Cardiac fibroblast (primary cell): ENCODE measurements around the gene CHRDL1.
A peak's percentile ranks its signal among the peaks of the same experiment; 100 is the strongest.

ENCODE experiments used
- DNase-seq, 2 donors: peaks; one replicate each; pipeline versions ENCODE4 v3.0.0 to v3.0.0-alpha.2; 2010; ENCODE audit warnings: low read depth in 2 of 2
- H3K4me3 ChIP-seq, 2 donors: replicated peaks in 1 of 2; 1 replicate in 1 of 2; 2 replicates in 1 of 2; pipeline ENCODE4 v1.5.1; 2011; ENCODE audit warnings: low read depth in 2 of 2, low read length in 2 of 2, mild to moderate bottlenecking in 2 of 2, moderate library complexity in 1 of 2
- TF ChIP-seq, protein P1 (sequence below): IDR thresholded peaks from one replicate; pipeline ENCODE4 v1.5.1; 2011; ENCODE audit warnings: low read depth, mild to moderate bottlenecking, low read length, inconsistent platforms

CHRDL1 gene

DNA sequence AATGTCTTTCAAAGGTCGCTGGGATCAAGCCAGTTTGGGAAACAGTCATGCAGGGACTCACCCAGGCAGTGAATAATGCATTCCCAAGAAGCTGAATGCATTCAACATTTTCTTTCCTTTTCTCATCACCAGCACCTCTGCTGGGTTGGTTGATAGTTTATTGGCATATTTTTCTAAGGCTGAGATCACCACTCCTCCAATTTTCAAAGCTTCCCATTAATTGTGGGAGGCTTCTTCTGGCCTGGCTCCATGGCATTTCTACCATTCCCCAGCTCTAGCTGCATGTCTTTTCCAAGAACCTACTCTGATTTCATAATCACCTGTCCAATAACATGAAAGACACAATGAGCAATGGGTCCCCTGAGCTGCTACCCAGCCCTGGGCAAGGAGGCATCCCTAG is 35.8 kb downstream of the CHRDL1 start:
- H3K4me3 ChIP-seq = no peak overlapping the region
- DNase-seq = no peak
- TF ChIP-seq, protein P1, sequence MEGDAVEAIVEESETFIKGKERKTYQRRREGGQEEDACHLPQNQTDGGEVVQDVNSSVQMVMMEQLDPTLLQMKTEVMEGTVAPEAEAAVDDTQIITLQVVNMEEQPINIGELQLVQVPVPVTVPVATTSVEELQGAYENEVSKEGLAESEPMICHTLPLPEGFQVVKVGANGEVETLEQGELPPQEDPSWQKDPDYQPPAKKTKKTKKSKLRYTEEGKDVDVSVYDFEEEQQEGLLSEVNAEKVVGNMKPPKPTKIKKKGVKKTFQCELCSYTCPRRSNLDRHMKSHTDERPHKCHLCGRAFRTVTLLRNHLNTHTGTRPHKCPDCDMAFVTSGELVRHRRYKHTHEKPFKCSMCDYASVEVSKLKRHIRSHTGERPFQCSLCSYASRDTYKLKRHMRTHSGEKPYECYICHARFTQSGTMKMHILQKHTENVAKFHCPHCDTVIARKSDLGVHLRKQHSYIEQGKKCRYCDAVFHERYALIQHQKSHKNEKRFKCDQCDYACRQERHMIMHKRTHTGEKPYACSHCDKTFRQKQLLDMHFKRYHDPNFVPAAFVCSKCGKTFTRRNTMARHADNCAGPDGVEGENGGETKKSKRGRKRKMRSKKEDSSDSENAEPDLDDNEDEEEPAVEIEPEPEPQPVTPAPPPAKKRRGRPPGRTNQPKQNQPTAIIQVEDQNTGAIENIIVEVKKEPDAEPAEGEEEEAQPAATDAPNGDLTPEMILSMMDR = no peak

DNA sequence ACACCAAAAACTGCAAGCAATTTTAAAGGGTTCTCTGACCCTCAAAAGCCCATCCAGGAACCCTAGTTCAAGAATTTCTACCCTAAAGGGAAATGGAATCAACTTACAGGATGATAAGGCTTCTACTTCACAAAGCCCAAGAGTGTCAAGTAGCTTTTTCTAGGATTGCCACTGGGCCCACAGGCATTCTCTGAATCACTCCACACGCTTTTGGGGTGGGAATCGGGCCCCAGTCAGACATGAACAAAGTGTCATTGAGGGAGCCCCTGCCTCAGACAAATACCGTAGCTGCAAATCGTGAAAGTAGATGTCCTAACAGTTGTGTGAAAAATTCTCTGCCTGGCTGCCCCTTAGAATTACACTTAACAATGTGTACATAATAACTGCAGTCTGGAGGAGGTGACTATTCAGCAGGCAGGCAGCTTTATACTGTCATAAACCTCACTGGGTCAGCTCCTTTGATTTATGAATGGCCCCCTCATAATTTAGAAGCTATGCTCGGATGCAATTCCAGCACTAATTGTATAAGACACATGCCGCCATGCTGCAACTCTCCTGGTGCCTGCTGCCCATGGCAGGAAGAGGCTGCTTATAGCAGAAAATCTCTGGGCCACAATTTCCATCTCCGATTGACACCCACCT is 36.7 kb downstream of the CHRDL1 start:
- H3K4me3 ChIP-seq = no peak overlapping the region
- no peak for DNase-seq
- TF ChIP-seq, protein P1 = no peak

DNA sequence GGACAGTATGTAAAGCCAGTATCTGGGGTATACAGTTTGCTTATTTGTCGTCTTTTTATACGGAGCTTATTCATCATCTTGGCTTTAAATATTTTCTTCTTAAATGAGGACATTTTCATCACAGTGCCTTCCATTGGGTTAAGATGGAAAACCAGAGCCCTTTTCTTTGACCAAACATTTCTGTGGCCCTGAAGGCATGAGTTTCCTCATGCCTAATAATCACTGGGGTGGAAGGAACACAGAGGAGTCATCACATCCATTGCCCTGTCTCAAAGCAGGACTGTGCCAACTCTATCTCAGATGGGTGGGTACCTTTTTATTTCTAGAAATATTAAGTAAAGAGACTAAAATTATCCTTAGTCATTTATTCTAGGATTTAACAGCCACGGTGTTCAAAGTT is 40.0 kb downstream of the CHRDL1 start:
- TF ChIP-seq, protein P1 = no peak
- no peak for DNase-seq

DNA sequence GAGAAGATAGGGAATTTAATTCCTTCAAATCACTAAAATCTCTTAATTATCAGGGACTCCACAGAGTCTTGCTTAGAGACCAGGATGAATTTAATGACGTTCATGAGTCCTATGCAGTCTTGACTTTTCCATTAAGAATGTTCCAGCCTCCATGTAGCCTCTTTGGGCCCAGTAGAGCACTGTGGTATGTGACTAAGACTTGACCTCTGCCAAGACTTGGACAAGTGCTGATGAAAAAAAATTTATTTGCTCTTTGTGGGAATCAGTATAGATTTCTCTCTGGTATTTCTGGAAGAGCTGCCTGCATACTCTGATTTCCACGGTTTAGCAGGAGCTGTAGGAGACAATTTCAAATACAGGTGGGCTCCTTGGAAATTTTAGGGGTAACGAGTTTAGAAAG is 40.6 kb downstream of the CHRDL1 start:
- no peak overlapping the region for H3K4me3 ChIP-seq
- TF ChIP-seq, protein P1 = no peak

More for the DNA sequence above, 40.0 kb downstream of the CHRDL1 start:
- H3K4me3 ChIP-seq = no peak overlapping the region

DNA sequence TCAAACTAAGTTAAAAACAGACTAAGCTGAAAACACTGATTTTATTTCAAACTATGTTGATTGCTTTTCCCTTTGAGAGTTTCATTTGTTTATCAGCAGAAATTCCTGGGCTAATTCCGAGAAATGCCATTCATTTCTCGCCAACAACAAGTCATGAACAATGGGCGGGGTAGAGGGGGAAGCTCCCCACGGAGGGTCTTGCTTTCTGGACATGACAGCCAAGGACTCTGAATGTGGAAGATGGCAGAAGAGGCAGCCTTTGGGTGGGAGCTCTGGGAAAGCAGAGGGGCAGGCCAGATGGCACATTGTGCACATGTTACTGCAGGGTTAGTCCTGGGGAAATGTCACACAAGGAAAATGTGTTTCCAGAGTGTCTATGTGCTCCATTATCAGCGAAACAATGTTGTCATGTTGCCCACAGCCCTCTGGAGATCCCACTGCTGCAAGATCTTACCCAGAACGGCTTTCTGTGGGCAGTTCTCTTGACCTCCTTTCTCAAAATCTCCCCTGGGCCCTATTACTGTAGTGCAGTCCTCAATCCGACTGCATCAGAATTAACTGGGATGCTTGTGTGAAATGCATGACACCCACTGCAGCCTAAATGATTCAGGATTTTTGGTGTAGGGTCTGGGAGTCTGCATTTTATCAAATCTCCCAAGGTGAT is 45.0 kb downstream of the CHRDL1 start:
- TF ChIP-seq, protein P1 = no peak
- DNase-seq = no peak
- H3K4me3 ChIP-seq = no peak overlapping the region

More for the DNA sequence above, 40.6 kb downstream of the CHRDL1 start:
- DNase-seq = peak in 1 of 2 donors; percentile 14

DNA sequence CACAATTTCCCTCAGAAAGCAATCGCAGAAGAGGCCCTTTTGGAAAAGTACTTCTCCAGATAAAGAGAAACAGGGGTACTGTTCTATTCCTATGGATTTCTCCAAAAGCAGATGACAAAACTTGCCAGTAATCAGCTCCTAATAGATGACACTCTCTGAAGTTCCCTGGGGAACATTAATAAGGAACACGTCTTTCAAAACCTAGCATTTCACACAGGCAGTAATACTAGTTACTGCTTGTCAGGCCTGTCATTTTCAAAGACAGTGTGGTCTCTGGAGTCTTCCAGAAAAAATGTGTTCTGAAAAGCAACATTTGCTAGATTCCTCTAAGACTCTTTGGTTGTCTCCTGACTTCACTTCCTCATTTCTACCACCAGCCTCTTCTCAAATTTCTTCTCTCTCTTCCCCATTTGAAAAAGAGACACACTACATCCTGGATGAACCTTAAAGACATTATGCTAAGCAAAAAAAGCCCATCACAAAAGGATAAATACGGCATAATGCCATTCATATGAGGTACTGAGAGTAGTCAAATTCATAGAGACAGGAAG is 47.3 kb downstream of the CHRDL1 start:
- no peak overlapping the region for H3K4me3 ChIP-seq
- TF ChIP-seq, protein P1 = no peak
- DNase-seq = no peak
